OCI-LY1 (cell line): ENCODE results near the gene RAB36.

Experiments used
- H2AFZ ChIP-seq: fragments of 200-600 bp; sonication (generic), shearing (Covaris generic); 2 replicates; pipeline ENCODE4 v1.6.0; 2014; ENCODE audit warnings: antibody characterized with exemption, mild to moderate bottlenecking, low read length
- H3F3A ChIP-seq: fragments of 200-600 bp; sonication (generic), shearing (Covaris generic); 2 replicates; pipeline ENCODE4 v1.6.0; 2014; ENCODE audit warnings: mild to moderate bottlenecking, antibody characterized with exemption, low read length, moderate library complexity; ENCODE audit not compliant: insufficient read depth
- H3K27ac ChIP-seq: fragments of 200-600 bp; sonication (generic); 2 replicates; pipeline ENCODE4 v1.5.1; 2014; ENCODE audit warnings: low read length, mixed run types, mild to moderate bottlenecking, low read depth; ENCODE audit not compliant: poor library complexity, severe bottlenecking
- H3K27me3 ChIP-seq: fragments of 200-600 bp; sonication (generic); 2 replicates; pipeline ENCODE4 v1.6.0; 2014; ENCODE audit warnings: antibody characterized with exemption, mild to moderate bottlenecking, low read length, moderate library complexity; ENCODE audit not compliant: insufficient read depth
- H3K36me3 ChIP-seq: fragments of 200-600 bp; sonication (generic); 2 replicates; pipeline ENCODE4 v1.6.1; 2014; ENCODE audit warnings: mild to moderate bottlenecking, antibody characterized with exemption, low read length, moderate library complexity, mixed read lengths; ENCODE audit not compliant: insufficient read depth
- H3K4me1 ChIP-seq: fragments of 200-600 bp; sonication (generic); 2 replicates; pipeline ENCODE4 v1.5.1; 2014; ENCODE audit warnings: mild to moderate bottlenecking, low read length, moderate library complexity; ENCODE audit not compliant: insufficient read depth, severe bottlenecking
- H3K4me2 ChIP-seq: fragments of 200-600 bp; sonication (generic), shearing (Covaris generic); 2 replicates; pipeline ENCODE4 v1.6.1; 2014; ENCODE audit warnings: low read length
- H3K4me3 ChIP-seq: fragments of 200-600 bp; sonication (generic); 2 replicates; pipeline ENCODE4 v1.5.1; 2014; ENCODE audit warnings: low read length, low read depth, mild to moderate bottlenecking, mixed read lengths; ENCODE audit not compliant: poor library complexity, severe bottlenecking
- H3K79me2 ChIP-seq: fragments of 200-600 bp; shearing (Covaris generic); 2 replicates; pipeline ENCODE4 v1.6.1; 2016; ENCODE audit warnings: mixed run types, low read length, mixed read lengths; ENCODE audit not compliant: insufficient read depth
- H3K9ac ChIP-seq: fragments of 200-600 bp; sonication (generic), shearing (Covaris generic); 2 replicates; pipeline ENCODE4 v1.6.1; 2014; ENCODE audit warnings: mild to moderate bottlenecking, low read length, mixed read lengths
- H3K9me2 ChIP-seq: fragments of 200-600 bp; sonication (generic), shearing (Covaris generic); 2 replicates; pipeline ENCODE4 v1.6.1; 2014; ENCODE audit warnings: low read depth, mild to moderate bottlenecking, low read length, mixed read lengths
- H3K9me3 ChIP-seq: fragments of 200-600 bp; shearing (Covaris generic); 2 replicates; pipeline ENCODE4 v1.6.1; 2014; ENCODE audit warnings: low read length, mixed read lengths
- H4K20me1 ChIP-seq: fragments of 200-600 bp; sonication (generic), shearing (Covaris generic); 2 replicates; pipeline ENCODE4 v1.6.0; 2016; ENCODE audit warnings: mild to moderate bottlenecking, low read length; ENCODE audit not compliant: insufficient read depth
- EZH2 ChIP-seq: fragments of 200-600 bp; sonication (generic), shearing (Covaris generic); IDR thresholded peaks from 2 replicates; pipeline ENCODE4 v1.8.0; 2017; ENCODE audit warnings: borderline replicate concordance, mixed run types, mild to moderate bottlenecking, antibody characterized with exemption, low read length, moderate library complexity, mixed read lengths
- TF ChIP-seq, protein P1 (sequence below): fragments of 200-600 bp; sonication (generic), shearing (Covaris generic); IDR thresholded peaks from 2 replicates; pipeline ENCODE4 v1.5.1; 2017; ENCODE audit warnings: mild to moderate bottlenecking, antibody characterized with exemption, low read length, moderate library complexity, mixed read lengths

The RAB36 gene

DNA sequence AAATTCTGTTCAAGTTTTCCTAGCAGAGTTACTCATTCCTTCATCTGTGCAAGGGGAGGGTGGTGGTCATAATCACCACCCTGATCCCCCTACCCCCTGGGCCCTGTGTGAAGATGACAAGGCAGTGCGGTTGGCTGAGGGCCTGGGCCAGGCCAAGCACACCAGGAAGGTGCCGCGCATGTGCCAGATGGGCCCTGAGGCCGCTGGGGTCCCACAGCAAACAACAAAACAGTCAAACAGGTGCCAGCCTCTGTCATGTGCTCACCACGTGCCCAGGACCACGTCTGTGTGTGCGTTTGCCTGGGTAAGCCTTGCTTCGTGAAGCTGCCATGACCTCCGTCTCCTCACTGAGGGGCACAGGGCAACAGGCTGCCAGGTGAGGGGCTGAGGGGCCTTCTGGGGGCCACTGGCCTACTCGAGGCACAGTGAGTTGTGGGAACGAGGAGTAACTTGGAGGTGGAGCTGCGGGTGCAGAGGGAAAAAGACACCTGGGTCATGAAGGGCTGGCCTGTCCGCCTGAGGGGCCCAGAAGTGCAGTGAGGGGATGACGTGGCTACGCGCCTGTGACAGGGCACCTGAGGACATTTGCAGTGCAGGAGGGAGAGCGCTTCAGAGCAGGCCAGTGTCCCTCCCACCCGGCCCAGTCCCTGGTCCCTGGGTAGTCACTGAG is 29.3 kb upstream of the RAB36 start:
- no peak overlapping the region for H3K9ac ChIP-seq
- H4K20me1 ChIP-seq, result no peaks in the 10 kb centered on the region
- H3K9me2 ChIP-seq, result no peaks in the 10 kb centered on the region
- no peaks in the 10 kb centered on the region for H3F3A ChIP-seq
- H3K79me2 ChIP-seq, result no peaks in the 10 kb centered on the region
- peaks cover 5% of the 10 kb centered on the region for H3K4me1 ChIP-seq
- no peaks in the 10 kb centered on the region for H3K36me3 ChIP-seq
- H3K9me3 ChIP-seq, result no peaks in the 10 kb centered on the region
- no peak overlapping the region for H3K4me3 ChIP-seq
- H3K27ac ChIP-seq, result no peak overlapping the region
- H2AFZ ChIP-seq, result no peak overlapping the region
- peaks cover 8% of the 10 kb centered on the region; the same call in 1 of the 2 replicates for H3K27me3 ChIP-seq
- no peak overlapping the region for H3K4me2 ChIP-seq
- no peak for TF ChIP-seq EZH2
- TF ChIP-seq, protein P1, sequence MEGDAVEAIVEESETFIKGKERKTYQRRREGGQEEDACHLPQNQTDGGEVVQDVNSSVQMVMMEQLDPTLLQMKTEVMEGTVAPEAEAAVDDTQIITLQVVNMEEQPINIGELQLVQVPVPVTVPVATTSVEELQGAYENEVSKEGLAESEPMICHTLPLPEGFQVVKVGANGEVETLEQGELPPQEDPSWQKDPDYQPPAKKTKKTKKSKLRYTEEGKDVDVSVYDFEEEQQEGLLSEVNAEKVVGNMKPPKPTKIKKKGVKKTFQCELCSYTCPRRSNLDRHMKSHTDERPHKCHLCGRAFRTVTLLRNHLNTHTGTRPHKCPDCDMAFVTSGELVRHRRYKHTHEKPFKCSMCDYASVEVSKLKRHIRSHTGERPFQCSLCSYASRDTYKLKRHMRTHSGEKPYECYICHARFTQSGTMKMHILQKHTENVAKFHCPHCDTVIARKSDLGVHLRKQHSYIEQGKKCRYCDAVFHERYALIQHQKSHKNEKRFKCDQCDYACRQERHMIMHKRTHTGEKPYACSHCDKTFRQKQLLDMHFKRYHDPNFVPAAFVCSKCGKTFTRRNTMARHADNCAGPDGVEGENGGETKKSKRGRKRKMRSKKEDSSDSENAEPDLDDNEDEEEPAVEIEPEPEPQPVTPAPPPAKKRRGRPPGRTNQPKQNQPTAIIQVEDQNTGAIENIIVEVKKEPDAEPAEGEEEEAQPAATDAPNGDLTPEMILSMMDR, result no peak

DNA sequence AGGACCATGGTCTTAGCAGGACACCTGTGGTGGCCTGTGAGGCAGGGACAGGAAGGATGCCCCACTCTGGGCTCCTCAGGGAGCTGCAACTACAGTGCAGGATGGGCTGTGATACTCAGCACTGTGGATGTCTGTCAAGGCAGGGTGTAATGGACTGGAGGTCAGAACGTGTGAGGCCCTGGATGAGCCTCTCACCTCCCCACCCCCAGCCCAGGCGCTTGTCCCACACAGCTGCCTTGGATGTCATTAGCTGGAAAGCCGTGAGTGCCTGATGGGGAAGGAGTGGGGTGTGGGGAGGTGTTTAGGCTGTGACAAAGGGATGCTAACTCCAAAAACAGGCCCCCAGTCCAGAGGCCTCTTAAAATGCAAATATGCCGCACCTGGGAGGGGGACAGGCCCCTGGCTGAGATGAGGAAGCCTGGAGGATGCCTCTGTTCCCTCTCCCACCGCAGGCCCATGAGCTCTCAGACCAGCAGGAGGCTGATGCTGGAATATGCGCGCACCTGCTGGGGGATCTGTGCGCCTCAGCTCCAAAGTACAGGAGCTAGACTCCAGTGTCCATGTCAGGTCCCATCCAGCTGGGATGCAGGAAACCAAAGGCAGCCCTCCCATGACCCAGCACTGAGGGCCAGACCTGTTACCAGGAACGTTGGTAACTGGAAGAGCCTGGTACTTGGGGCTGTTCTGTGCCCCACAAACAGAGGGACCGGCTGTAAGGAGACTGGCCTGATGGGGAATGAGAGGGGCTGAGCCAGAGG is 28.6 kb upstream of the RAB36 start:
- no peak overlapping the region for H3K4me3 ChIP-seq
- no peak for TF ChIP-seq EZH2
- TF ChIP-seq, protein P1, result no peak
- peaks cover 8% of the 10 kb centered on the region; the same call in 1 of the 2 replicates for H3K27me3 ChIP-seq
- no peaks in the 10 kb centered on the region for H3F3A ChIP-seq
- H3K9me2 ChIP-seq, result no peaks in the 10 kb centered on the region
- no peak overlapping the region for H3K27ac ChIP-seq
- peaks cover 5% of the 10 kb centered on the region for H3K4me1 ChIP-seq
- no peak overlapping the region for H3K9ac ChIP-seq
- H3K4me2 ChIP-seq, result no peak overlapping the region
- no peaks in the 10 kb centered on the region for H3K36me3 ChIP-seq
- H3K79me2 ChIP-seq, result no peaks in the 10 kb centered on the region
- no peaks in the 10 kb centered on the region for H3K9me3 ChIP-seq
- no peak overlapping the region for H2AFZ ChIP-seq
- H4K20me1 ChIP-seq, result no peaks in the 10 kb centered on the region

DNA sequence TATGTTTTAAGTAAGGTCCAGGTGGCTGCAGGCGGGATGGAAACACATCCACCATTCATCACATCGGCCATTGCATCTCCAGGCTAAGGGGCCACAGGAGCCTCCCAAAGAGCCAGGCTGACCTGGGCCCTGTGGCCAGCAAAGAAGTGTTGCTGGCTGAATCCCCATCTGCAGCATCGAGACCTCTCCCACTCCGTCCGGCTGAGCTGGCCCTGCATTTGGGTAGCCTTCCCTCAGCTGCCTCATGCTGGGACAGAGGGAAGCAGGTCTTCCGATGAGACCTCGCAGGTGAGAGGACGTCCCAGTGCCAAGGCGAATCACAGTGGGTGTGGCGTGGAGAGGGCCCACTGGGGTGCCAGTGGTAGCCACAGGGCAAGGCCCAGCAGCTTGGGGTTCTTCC is 28.0 kb upstream of the RAB36 start:
- H3K4me1 ChIP-seq, result peaks cover 5% of the 10 kb centered on the region
- H2AFZ ChIP-seq, result no peak overlapping the region
- no peaks in the 10 kb centered on the region for H3F3A ChIP-seq
- H3K79me2 ChIP-seq, result no peaks in the 10 kb centered on the region
- no peak for TF ChIP-seq EZH2
- TF ChIP-seq, protein P1, result no peak
- no peak overlapping the region for H3K4me2 ChIP-seq
- no peak overlapping the region for H3K27ac ChIP-seq
- H3K9me3 ChIP-seq, result no peaks in the 10 kb centered on the region
- H3K4me3 ChIP-seq, result no peak overlapping the region
- H3K36me3 ChIP-seq, result no peaks in the 10 kb centered on the region
- 0 out of 2 replicates have a peak, but pooled peaks cover 3% of the 10 kb centered on the region for H3K27me3 ChIP-seq
- H4K20me1 ChIP-seq, result no peaks in the 10 kb centered on the region
- H3K9ac ChIP-seq, result no peak overlapping the region
- H3K9me2 ChIP-seq, result no peaks in the 10 kb centered on the region
